GM21381 (cell line): ENCODE data around the gene ADPGK.
"Not testable (repeated sequence)": the region's sequence is repeated elsewhere in the genome, so short reads cannot be mapped to it uniquely, and the experiment has no call there.

Experiments
- ATAC-seq: cut with Tn5 transposase; IDR thresholded peaks from one replicate; pipeline ENCODE4 v1.9.1; 2021; ENCODE audit warnings: mild to moderate bottlenecking, moderate library complexity; ENCODE audit not compliant: unreplicated experiment

Gene ADPGK

GRCh38 chr15:72751751-72752455 is 31.7 kb downstream of the ADPGK start:
- no peak for ATAC-seq

- no peak for ATAC-seq
Observed at GRCh38 chr15:72749700-72750099, 33.9 kb downstream of the ADPGK start.

DNA sequence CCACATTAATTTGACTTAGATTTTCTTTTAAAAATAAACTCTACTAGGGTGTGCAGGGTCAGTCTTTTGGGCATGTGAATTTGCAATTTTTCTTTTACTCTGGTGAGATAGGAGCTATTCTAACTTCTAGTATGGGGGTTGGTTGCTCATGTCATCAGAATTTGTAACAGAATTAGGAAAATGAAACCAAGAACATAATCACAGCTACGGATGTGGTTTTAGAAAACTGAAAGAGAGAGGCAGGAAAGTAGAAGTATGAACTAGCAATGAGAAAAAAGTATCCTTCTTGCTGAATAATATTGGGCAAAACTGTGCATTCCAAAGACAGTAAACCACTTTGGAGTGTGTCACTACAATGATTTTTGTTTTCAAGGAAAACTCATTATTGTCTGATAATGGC is 43.3 kb downstream of the ADPGK start:
- ATAC-seq, result peak; percentile 98

DNA sequence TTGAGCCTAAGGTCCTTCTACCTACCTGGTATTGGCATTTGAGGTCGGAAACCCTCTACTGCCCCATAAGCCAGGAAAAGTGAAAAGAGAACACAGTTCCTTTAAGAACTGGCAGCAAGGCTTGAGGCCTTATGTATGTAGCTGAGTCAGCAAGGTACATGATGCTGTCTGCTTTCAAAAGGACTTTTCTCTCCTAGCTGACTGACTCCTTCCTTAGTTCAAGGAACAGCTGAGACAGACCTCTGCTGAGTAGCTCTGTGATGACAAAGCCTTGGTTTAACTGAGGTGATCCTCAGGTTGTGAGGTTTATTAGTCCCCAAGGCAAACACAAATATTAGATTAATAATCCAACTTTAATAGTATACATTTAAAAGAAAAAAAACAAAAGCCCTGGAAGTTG is 45.8 kb downstream of the ADPGK start:
- ATAC-seq, result no peak

DNA sequence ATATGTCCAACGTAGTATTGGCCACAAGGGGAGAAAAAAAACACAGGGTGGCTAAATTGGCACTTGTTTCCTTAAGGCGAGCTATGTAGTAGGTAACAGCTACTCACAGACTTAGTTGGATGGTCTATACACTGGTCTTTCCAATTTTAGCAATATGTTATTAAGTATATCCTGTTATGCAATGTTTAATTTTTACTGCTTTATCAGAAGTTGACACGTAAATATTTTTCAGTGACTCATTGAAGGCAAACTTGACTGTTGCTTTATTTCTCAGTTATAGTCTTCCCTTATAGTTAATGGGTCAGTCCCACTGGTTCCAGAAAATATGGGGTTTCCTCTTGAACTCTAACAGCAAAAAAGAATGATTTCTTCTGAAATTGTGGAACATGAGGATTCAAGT is 46.5 kb downstream of the ADPGK start:
- ATAC-seq, result no peak

- ATAC-seq, result no peak
Observed at GRCh38 chr15:72735111-72735510, 48.4 kb downstream of the ADPGK start.

- ATAC-seq, result no peak
Observed at GRCh38 chr15:72733941-72734738, 49.4 kb downstream of the ADPGK start.

DNA sequence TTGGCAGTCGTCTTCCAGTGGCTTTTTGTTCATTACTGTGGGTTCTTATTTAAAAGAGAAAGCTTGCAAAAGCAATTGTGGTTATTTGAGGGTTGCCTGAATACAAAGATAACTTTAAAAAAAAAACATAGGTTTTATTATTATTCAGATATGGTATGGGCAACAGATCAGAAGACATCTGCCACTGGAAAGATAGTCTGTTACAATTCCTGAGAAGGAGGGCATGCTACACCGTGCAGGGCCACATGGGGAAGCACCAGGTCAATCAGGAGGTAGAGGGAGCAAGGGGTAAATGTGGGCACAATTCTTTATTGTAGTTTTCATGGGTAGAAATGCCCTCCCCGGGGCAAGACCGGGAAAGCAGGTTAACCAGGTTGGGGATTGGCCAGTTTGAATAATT is 51.0 kb downstream of the ADPGK start:
- ATAC-seq, result no peak

GRCh38 chr15:72732086-72732485 is 51.5 kb downstream of the ADPGK start:
- ATAC-seq, result no peak

DNA sequence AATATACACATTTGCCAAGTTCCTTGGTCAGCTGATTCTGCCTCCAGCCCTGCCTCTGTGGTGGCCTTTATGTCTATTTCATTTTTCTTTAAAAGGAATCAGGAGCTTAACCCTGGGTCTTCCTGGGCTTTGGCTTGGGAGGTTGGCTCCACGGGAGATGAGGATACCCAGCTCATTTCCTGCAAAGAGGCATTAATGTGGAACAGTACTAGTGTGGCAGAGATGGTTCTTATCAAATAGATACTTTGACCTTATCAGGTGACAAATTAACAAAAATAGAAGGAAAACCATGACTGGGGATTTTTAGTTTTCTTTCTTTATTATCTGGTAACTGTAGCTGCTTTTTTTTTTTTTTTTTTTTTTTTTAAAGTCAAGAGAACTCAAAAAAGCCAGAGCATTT is 54.7 kb downstream of the ADPGK start:
- no peak for ATAC-seq

DNA sequence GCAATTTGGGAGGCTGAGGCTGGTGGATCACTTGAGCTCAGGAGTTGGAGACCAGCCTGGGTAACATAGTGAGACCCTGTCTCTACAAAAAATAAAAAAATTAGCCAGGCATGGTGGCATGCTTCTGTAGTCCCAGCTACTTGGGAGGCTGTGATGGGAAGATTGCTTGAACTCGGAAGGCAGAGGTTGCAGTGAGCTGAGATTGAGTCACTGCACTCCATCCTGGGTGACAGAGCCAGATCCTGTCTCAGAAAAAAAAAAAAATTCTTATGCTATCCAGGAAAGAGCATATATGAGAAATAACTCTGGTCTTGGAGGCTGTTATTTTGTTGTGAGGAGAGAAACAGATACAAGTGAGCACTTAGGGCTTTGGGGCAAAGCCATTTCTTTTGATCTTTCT is 55.3 kb downstream of the ADPGK start:
- ATAC-seq, result not testable (repeated sequence)

- ATAC-seq, result no peak
Observed at GRCh38 chr15:72727154-72727553, 56.4 kb downstream of the ADPGK start.

DNA sequence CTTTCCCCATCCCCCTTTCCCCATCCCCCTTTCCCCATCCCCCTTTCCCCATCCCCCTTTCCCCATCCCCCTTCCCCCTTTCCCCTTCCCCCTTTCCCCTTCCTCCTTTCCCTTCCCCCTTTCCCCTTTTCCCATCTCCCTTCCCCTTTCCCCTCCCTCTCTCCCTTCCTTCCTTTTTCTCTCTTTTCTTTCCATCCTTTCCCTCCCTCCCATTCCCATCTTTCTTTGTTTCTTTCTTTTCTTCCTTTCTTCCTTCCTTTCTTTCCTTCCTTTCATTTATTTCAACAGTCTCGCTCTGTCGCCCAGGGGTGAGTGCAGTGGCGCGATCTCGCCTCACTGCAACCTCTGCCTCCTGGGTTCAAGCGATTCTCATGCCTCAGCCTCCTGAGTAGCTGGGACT is 57.7 kb downstream of the ADPGK start:
- ATAC-seq, result not testable (repeated sequence)

DNA sequence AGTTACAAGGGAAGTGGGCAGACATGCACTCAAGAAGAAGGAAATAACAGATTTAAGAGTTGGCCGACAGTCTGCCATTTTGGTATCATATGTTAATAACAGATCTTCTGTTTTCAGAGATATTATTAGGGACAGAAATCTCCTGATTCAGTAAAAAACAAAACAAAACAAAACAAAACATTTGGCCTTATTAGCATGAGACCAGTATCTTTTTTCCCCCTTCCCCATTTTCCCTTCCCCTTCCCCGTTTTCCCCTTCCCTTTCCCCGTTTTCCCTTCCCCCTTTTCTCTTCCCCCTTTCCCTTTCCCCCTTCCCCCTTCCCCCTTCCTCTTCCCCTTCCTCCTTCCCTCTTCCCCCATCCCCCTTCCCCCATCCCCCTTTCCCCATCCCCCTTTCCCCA is 58.1 kb downstream of the ADPGK start:
- no peak for ATAC-seq

DNA sequence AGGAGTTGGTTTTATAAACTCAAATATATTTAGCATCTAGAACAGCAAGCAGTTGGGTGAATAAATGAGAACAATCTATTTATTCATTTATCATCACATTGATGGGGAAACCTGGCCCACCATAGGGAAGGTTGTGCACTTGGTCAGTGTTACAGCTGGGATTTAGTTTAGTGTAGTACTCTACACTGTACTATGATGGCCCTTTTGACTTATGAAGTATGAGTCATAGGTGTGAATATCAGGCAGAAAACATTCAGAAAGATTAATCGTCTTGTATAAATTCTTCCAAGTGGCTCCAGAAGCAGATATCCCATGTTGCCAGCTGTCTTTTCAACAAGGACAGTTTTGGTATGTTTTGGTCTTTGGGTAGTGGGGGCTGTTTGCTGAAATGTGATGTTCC is 59.5 kb downstream of the ADPGK start:
- no peak for ATAC-seq

- no peak for ATAC-seq
Observed at GRCh38 chr15:72722071-72722696, 61.4 kb downstream of the ADPGK start.

DNA sequence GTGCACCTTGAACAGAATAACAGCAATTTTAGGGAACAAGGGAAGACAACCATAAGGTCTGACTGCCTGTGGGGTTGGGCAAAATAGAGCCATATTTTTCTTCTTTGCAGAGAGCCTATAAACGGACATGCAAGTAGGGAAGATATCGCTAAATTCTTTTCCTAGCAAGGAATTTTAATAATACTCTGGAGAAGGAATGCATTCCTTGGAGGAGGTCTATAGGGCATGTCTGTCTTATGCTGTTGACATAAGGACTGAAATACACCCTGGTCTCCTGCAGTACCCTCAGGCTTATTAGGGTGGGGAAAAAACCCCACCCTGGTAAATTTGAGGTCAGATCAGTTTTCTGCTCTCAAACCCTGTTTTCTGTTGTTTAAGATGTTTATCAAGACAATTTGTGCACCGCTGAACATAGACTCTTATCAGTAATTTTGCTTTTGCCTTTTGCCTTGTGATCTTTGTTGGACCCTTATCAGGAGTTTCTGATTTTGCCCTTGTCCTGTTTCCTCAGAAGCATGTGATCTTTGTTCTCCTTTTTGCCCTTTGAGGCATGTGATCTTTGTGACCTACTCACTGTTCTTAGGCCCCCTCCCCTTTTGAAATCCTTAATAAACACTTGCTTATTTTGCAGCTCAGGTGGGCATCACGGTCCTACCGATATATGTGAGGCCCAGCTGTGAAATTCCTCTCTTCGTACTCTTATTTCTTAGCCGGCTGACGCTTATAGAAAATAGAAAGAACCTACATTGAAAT is 74.8 kb downstream of the ADPGK start:
- not testable (repeated sequence) for ATAC-seq

DNA sequence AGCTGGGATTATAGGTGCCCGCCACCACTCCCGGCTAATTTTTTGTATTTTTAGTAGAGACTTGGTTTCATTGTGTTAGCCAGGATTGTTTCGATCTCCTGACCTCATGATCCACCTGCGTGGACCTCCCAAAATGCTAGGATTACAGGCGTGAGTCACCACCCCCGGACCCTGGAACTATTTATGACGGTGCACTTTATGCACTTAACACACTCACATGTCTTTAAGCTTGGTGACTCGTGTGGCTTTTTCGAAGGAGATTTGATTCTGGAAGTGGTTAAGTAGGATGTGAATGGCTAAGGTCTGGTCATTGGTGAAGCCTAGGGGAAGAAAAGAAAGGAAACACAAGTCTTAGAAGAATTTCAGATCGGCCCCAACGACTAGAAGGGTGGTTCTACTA is 77.3 kb downstream of the ADPGK start:
- no peak for ATAC-seq
